Natural killer cell treated with Interleukin-12 subunit alpha and Interleukin-12 subunit beta and Interleukin-15 and Interleukin-18, amount 100 ng/mL, for 72 hours (primary cell): ENCODE data around the gene CAMSAP1. TPM values are rescaled to one million over a fixed set of nuclear protein-coding genes. Genes with fewer than 3 reads are reported as not detected.

Experiments
- ATAC-seq, 2 donors: fragments of 150-1000 bp; cut with Tn5 transposase in 1 of 2; sonication (Bioruptor Pico), chemical (Tn5 transposase) in 1 of 2; 2 replicates each; pipeline ENCODE4 v1.10.0; 2021
- DNase-seq: peaks from one replicate; pipeline ENCODE4 v3.0.0; 2022; ENCODE audit warnings: low spot score
- H3K27ac Mint-ChIP-seq, 2 donors: 1 replicate in 1 of 2; 2 replicates in 1 of 2; pipeline ENCODE4 v1.8.0; 2022; ENCODE audit warnings: mixed read lengths in 2 of 2, mild to moderate bottlenecking in 1 of 2, moderate library complexity in 1 of 2
- H3K27me3 Mint-ChIP-seq, 2 donors: 1 replicate in 1 of 2; 2 replicates in 1 of 2; pipeline ENCODE4 v1.8.0; 2022; ENCODE audit warnings: mixed read lengths in 2 of 2
- H3K36me3 Mint-ChIP-seq: one replicate; pipeline ENCODE4 v1.8.0; 2022; ENCODE audit warnings: mixed read lengths
- H3K4me1 Mint-ChIP-seq, 2 donors: 1 replicate in 1 of 2; 2 replicates in 1 of 2; pipeline ENCODE4 v1.8.0; 2022; ENCODE audit warnings: low read depth in 2 of 2, mixed read lengths in 2 of 2, mild to moderate bottlenecking in 1 of 2
- H3K4me3 Mint-ChIP-seq: one replicate; pipeline ENCODE4 v1.8.0; 2022; ENCODE audit warnings: mixed read lengths
- H3K9me3 Mint-ChIP-seq: 2 replicates; pipeline ENCODE4 v1.8.0; 2022; ENCODE audit warnings: mixed read lengths
- total RNA-seq, 2 donors: library from RNA; stranded (reverse); gene quantifications; one replicate each; pipeline ENCODE4 v1.2.3, GENCODE V29; 2022

Gene CAMSAP1
- total RNA-seq, 2 donors from 2014 or later: 23.4 to 25.5 TPM

DNA sequence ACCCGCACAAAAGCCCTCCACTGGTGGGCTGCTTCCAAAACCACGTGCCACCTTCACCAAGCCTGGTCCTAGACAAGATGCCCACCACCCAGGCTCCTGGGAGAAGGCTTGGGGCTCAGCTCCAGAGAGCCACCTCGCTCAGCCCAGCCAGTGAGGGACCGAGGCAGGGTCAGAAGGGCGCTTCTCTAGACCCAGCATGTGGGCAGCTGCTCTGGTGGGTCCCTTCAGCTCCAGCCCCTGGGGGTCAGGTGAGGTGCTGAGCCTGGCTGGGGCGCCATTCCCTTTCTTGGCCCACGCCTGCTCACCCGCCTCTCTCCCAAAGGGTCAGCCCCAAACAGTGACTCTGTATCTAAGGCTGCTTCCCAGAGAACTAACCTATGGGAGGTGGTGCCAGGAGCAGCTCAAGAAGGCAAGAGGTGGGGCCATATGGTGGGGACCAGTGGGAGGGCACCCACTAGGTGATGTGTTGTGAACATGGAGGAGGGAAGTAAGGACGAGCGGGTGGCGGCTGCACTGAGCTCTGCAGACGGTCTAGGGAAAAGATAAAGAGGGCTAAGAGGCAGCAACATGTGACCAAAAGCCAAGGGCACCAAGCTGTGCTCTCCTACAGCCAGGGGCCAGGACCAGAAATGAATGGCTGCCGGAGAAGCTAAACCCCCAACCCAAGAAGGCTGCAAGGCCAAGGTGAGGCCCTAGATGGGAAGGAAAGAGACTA lies 79.3 kb downstream of the CAMSAP1 start:
- H3K36me3 Mint-ChIP-seq: peaks cover 15% of the 10 kb centered on the region
- H3K27me3 Mint-ChIP-seq: no peaks in the 10 kb centered on the region
- H3K4me1 Mint-ChIP-seq: peaks cover 0 to 10% of the 10 kb centered on the region in 2 donors
- H3K4me3 Mint-ChIP-seq: no peak overlapping the region
- H3K27ac Mint-ChIP-seq: no peak overlapping the region
- DNase-seq (no peak), ATAC-seq (peak in 1 of 2 donors; percentile 27)
- peaks cover 2% of the 10 kb centered on the region for H3K9me3 Mint-ChIP-seq

DNA sequence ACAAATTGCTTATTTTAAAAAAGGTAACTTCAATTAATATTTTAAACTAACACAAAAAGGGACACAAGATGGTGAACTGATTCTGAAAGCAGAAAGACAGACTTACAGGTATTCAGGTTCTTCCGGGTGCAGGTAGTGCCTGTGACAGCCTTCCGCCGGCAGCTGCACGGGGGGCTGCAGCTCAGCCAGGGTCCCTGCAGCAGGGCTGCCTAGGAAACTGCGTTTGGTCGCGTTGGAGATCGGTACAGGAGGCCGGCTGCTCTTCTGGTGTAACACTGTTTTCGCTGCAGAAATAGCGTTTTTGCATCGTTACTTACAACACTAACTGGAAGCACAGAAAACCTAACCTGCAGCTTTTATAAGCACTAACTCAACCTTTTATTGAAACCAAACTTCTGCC lies 80.0 kb downstream of the CAMSAP1 start:
- Mint-ChIP-seq H3K4me1 (peaks cover 0 to 10% of the 10 kb centered on the region in 2 donors), H3K9me3 (peaks cover 2% of the 10 kb centered on the region), H3K4me3 (no peak overlapping the region), H3K36me3 (peaks cover 17% of the 10 kb centered on the region), H3K27me3 (no peaks in the 10 kb centered on the region), H3K27ac (no peak overlapping the region)
- no peak for ATAC-seq
- DNase-seq: no peak

DNA sequence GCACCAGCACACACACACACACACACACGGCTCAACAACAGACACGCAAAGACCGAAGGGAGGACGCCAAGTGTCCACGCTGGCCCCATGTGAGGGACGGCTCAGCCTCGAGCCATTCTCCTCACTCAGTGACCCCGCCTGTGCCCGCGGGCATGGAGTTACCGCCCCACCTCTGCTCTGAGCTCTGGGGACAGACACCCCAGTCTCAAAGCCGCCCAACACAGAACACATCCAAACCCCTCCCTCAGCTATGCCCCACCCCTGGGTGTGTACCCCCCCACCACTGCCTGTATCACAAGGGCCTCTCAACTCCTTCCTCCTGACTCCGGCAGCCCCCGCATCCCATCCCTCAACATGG lies 81.2 kb downstream of the CAMSAP1 start:
- peaks cover 0 to 10% of the 10 kb centered on the region in 2 donors for H3K4me1 Mint-ChIP-seq
- H3K36me3 Mint-ChIP-seq: peaks cover 21% of the 10 kb centered on the region
- no peak overlapping the region for H3K27ac Mint-ChIP-seq

DNA sequence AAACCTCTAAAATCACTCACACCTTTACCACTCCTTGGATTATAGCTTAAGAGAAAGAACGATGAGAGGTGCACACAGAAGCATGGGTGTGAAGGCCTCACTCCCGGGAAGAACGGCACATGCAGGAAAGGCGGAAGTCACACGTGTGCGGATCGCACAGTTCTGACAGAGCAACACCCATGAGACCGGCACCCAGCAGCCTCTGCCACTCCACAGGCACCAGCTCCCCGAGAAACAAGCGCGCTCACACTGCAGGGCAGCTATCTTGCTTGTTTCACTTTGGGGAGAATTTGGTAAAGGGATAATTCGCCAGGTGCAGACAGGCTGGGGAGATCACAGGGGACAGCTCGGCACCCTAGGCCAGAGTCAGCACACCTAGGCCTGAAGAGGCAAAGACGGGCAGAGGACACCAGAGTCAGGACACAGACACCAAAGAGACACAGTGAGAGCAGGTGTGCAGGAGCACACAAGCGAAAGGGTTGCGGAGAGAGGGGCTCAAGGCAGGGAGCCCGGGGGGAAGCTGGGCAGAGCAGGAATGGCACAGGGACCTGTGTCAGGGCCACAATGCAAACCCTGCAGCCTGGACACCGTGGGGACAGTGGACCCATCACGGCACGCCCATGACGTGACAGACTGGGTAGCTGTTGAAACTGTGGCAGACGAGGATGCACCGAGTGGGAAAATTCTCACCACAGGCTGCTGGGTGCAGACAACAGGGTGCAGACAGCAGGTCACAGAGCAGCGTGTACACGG lies 81.7 kb downstream of the CAMSAP1 start:
- H3K4me3 Mint-ChIP-seq: no peak overlapping the region
- DNase-seq (no peak), ATAC-seq (peak in 1 of 2 donors; percentile 33)
- peaks cover 0 to 10% of the 10 kb centered on the region in 2 donors for H3K4me1 Mint-ChIP-seq
- peaks cover 21% of the 10 kb centered on the region for H3K36me3 Mint-ChIP-seq
- no peaks in the 10 kb centered on the region for H3K27me3 Mint-ChIP-seq
- H3K27ac Mint-ChIP-seq: no peak overlapping the region
- H3K9me3 Mint-ChIP-seq: peaks cover 2% of the 10 kb centered on the region

More for the DNA sequence above, 81.2 kb downstream of the CAMSAP1 start:
- ATAC-seq: peak in 1 of 2 donors; percentile 20
- H3K4me3 Mint-ChIP-seq: no peak overlapping the region
- H3K27me3 Mint-ChIP-seq: no peaks in the 10 kb centered on the region
- peaks cover 2% of the 10 kb centered on the region for H3K9me3 Mint-ChIP-seq
- no peak for DNase-seq

DNA sequence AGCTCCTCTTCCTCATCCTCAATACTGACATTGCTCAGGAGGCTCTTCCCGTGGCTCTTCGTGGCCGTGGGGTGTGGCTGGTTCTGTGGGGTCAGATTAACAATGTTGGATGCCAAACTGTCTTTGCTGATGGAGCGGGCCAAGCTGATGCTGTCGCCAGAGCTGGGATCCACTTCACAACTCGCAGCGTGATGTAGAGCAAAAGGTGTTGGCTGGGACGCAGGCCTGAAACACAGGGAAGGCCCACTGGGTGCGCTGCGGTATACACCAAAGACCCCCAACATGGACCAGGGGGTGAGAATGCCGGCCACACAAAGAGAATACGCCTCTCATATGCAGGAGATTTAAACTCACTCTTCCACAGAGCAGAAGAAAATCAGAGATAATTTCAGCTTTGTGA lies 84.3 kb downstream of the CAMSAP1 start:
- peaks cover 12% of the 10 kb centered on the region for H3K36me3 Mint-ChIP-seq
- H3K9me3 Mint-ChIP-seq: no peaks in the 10 kb centered on the region
- peaks cover 0 to 10% of the 10 kb centered on the region in 2 donors for H3K4me1 Mint-ChIP-seq
- ATAC-seq (no peak), DNase-seq (no peak)
- no peak overlapping the region for H3K27ac Mint-ChIP-seq
- no peaks in the 10 kb centered on the region for H3K27me3 Mint-ChIP-seq
- no peak overlapping the region for H3K4me3 Mint-ChIP-seq

DNA sequence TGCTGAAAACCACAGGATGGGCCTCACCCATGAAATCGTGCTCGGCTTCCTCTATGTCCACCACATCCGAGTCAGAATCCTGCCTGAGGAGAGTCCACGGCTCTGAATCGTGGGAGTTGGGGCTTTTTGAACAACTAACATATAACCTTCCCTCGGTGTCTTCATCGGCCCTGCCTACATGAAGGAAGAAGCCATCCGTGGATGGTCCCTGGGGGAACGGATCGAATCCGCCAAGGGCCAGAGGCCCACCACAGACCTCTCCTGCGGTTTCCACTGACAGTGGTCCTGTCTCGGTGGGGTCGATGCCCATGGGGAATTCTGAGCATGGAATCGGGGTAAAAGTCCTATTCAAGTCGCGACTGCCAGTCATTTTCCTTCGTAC lies 85.0 kb downstream of the CAMSAP1 start:
- H3K9me3 Mint-ChIP-seq: no peaks in the 10 kb centered on the region
- peaks cover 11% of the 10 kb centered on the region for H3K36me3 Mint-ChIP-seq
- H3K4me3 Mint-ChIP-seq: no peak overlapping the region
- H3K27ac Mint-ChIP-seq: no peak overlapping the region
- no peaks in the 10 kb centered on the region for H3K27me3 Mint-ChIP-seq
- ATAC-seq (no peak), DNase-seq (no peak)
- H3K4me1 Mint-ChIP-seq: peaks cover 0 to 10% of the 10 kb centered on the region in 2 donors

DNA sequence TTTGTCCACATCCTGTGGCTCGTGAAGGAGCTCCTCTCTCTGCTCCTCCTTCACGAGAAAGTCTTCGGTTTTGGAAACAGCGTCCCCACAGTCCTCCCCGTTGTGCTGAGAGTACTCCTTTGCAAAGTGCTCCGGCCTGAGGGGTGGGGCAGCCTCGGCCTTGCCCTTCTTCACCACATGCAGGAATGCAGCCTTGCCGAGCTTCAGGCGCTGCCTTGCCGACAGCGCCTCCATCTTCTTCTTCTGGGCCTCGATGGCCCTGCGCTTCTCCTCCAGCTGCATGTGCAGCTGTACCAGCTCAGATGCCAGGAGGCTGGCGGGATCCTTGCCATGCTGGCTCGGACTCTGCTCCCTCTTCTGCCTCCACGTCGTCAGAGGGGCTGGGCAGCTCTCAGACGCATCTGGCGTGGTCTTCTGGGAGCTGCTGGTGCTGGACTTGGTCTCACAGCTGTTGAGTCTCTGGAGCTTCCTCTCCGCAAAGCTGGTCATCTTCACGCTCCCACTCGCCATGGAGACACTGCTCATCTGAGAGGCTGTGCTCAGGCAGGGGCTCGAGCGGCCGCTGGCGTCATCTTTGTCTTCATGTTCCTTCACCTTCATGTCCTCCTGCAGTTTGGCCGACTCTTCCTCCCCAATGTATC lies 85.5 kb downstream of the CAMSAP1 start:
- Mint-ChIP-seq H3K27ac (no peak overlapping the region), H3K9me3 (no peaks in the 10 kb centered on the region), H3K36me3 (peaks cover 11% of the 10 kb centered on the region), H3K4me3 (no peak overlapping the region), H3K27me3 (no peaks in the 10 kb centered on the region), H3K4me1 (peaks cover 0 to 10% of the 10 kb centered on the region in 2 donors)
- ATAC-seq (no peak), DNase-seq (no peak)

DNA sequence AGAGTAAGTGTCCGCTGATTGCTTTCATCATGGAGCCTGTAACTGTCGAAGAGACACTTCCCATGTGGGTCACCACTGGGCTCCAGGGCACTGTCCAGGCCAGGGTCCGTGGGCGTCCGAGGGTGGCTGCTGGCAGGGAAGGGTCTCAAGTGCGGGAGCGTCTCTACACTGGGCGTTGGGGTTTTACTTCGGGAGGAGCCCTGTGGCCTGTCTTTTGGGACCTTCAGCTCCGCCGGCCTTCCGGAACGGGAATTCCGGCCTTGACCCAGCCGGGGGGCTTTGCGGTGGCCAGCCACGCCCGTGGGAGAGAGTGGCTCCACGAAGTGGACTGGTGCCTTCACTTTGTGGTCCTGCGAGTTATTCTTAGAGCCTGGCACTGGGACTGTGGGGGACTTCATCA lies 86.2 kb downstream of the CAMSAP1 start:
- Mint-ChIP-seq H3K36me3 (peaks cover 11% of the 10 kb centered on the region), H3K27me3 (no peaks in the 10 kb centered on the region), H3K4me3 (no peak overlapping the region), H3K4me1 (peaks cover 0 to 10% of the 10 kb centered on the region in 2 donors), H3K27ac (no peak overlapping the region), H3K9me3 (no peaks in the 10 kb centered on the region)
- DNase-seq (no peak), ATAC-seq (no peak)

DNA sequence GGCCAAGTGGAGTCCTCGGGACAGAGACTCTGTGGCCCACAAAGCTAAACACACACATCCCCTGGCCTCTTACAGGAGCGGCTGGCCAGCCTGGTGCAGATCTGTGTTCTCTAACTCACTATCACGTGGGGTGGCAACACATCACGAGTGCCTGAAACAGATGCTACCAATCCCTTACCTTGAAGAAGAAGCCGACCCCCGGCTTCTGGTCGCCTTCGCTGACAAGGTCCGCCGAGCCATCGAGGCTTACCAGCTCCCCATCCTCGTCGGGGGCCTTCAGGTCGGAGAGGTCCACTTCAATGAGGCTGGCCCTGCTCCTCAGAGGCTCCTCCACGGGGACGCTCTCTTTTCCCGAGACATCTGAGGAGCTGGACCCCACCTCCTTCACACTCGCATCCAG lies 86.7 kb downstream of the CAMSAP1 start:
- ATAC-seq: no peak
- Mint-ChIP-seq H3K9me3 (no peaks in the 10 kb centered on the region), H3K27me3 (no peaks in the 10 kb centered on the region), H3K4me1 (peaks cover 0 to 9% of the 10 kb centered on the region in 2 donors), H3K4me3 (no peak overlapping the region), H3K36me3 (peaks cover 11% of the 10 kb centered on the region), H3K27ac (no peak overlapping the region)
- no peak for DNase-seq

DNA sequence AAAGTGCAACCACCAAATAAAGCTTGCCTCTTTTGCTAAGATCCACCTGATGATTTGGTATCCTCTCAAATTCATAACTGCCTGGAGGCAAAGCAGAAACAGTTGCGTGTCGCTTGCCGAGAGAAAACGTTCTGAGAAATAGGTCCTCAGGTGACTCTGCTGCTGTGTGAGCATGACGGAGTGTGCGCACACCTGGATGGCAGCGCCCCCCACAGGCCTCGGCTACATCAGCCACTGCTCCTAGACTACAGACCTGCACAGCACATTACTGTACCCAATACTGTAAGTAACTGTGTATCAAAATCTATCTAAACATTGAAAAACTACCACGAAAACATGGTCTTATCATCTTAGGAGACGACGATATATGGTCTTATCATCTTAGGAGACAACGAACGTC lies 87.4 kb downstream of the CAMSAP1 start:
- Mint-ChIP-seq H3K36me3 (peaks cover 7% of the 10 kb centered on the region), H3K4me3 (no peak overlapping the region), H3K9me3 (no peaks in the 10 kb centered on the region), H3K27ac (no peak overlapping the region), H3K27me3 (no peaks in the 10 kb centered on the region), H3K4me1 (peaks cover 0 to 1% of the 10 kb centered on the region in 2 donors)
- ATAC-seq (no peak), DNase-seq (no peak)

DNA sequence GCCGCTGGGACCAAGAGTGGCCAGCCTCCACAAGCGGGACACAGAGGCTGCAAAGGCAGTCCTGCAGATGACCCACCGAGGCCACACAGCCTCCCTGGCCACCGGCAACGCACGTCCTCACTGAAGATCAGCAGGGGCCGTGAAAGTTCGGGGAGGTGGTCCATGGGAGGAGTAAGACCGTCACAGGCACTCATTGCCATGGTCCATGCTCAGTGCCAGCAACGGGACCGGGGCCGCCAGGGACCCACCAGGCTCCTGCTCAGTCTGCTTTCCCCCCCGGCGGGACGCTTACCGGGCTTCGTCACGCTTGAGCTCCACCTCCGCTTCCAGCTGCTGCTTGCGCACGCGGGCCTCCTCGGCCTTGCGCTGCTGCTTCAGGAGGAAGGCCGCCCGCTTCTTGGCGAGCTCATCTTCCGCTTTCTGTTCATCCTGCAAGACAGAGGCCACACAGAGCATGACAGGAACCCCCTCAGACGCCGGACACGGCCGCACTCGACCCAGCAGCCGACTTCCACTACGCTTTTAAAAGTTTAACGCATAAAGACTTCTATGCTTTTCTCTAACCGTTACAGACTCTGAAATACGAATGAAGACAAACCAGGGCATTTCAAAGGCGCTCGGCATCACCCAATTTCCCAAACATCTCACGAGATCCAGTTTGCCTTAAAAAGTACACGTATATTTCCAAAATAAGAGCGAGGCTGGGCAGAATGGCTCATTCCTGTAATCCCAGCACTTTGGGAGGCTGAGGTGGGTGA lies 88.4 kb downstream of the CAMSAP1 start:
- no peaks in the 10 kb centered on the region for H3K9me3 Mint-ChIP-seq
- no peaks in the 10 kb centered on the region for H3K4me1 Mint-ChIP-seq
- no peak overlapping the region for H3K27ac Mint-ChIP-seq
- no peak for DNase-seq
- peaks cover 5% of the 10 kb centered on the region for H3K36me3 Mint-ChIP-seq
- no peaks in the 10 kb centered on the region for H3K27me3 Mint-ChIP-seq
- no peak overlapping the region for H3K4me3 Mint-ChIP-seq
- ATAC-seq: no peak

DNA sequence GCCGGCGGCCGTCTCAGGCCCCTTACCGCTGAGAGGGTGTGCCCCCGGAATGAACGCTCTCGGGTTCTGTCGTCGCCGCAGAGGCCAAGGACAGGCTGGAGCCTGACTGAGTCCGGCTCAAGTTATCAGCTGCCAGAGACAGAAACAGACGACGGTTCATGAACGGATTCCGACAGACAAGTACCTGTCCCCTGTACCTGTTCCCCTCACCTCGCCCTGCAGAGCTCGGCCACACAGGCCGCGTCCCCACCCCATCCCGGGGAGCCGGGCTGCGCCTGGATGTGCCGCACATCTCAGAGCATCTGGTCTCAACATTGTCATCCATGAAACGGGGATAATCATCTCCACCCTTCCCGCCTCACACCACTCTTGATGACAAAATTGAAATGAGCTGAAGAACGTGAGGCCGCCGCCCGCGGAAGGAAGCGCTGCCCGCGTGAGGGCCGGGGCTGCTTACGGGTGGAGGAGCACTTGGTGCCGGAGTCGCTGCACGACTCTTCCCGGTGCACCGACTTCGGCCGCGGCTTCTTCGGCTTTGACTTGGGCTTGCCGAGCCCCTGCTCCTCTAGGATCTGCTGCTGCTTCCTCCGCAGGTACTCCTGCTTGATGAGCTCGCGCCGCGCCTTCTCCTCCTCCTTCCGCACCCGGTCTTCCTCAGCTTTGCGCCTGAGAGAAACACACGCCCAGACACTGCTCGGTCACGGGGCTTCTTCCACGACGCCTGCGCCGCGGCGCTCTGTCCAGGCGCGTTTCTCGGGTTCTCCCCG lies 89.2 kb downstream of the CAMSAP1 start:
- no peaks in the 10 kb centered on the region for H3K9me3 Mint-ChIP-seq
- no peaks in the 10 kb centered on the region for H3K4me1 Mint-ChIP-seq
- H3K27me3 Mint-ChIP-seq: no peaks in the 10 kb centered on the region
- ATAC-seq (no peak), DNase-seq (no peak)
- H3K36me3 Mint-ChIP-seq: peaks cover 5% of the 10 kb centered on the region
- no peak overlapping the region for H3K4me3 Mint-ChIP-seq
- H3K27ac Mint-ChIP-seq: no peak overlapping the region

DNA sequence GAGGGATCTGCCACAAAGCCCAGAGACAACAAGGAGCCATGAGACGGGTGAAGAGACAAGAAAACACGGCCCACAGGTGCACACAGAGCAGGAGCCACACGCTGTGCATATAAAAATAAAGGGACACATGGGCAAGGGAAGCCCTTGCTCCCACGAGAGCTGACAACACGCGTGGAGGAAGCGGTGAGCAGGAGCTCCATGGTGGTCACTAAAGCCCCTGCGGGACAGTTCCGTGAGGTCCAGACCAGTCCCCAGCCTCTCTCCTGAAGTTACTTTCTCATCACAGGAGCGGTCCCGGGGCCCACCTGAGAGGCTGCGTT lies 90.7 kb downstream of the CAMSAP1 start:
- DNase-seq (no peak), ATAC-seq (no peak)
- no peaks in the 10 kb centered on the region for H3K27me3 Mint-ChIP-seq
- peaks cover 5% of the 10 kb centered on the region for H3K36me3 Mint-ChIP-seq
- no peak overlapping the region for H3K27ac Mint-ChIP-seq
- H3K4me3 Mint-ChIP-seq: no peak overlapping the region
- no peaks in the 10 kb centered on the region for H3K4me1 Mint-ChIP-seq
- no peaks in the 10 kb centered on the region for H3K9me3 Mint-ChIP-seq
